ENCODE data around the gene PDCL2. TPM values are rescaled to one million over a fixed set of nuclear protein-coding genes. Genes with fewer than 3 reads are reported as not detected.

Gene PDCL2
- total RNA-seq, 1 experiment from 2014 or later, result not detected

DNA sequence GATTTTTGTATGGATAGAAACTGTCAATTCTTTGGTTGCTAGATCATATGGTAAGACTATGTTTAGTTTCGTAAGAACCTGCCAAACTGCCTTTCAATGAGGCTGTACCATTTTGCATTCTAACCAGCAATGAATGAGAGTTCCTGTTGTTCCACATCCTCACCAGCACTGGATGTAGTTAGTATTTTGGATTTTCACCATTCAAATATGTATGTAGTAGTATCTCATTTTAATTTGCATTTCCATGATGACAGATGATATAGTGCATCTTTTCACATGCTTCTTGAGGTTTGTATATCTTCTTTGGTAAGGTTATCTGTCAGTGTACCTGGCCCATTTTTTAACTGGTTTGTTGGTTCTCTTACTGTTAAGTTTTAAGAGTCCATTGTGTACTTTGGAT lies 80.0 kb downstream of the PDCL2 start:
- ChIA-PET POLR2A (ENCODE audit: unreplicated experiment) (no interaction called here), CTCF (no interaction called here)
- no peak for DNase-seq
- TF ChIP-seq EZH2phosphoT487 (IDR thresholded peaks at IDR 0.05; ENCODE audit: borderline replicate concordance, low read length) (no peak), EZH2 (IDR thresholded peaks at IDR 0.05; ENCODE audit: low read length, unreplicated experiment) (no peak)
- TF ChIP-seq, protein P1, sequence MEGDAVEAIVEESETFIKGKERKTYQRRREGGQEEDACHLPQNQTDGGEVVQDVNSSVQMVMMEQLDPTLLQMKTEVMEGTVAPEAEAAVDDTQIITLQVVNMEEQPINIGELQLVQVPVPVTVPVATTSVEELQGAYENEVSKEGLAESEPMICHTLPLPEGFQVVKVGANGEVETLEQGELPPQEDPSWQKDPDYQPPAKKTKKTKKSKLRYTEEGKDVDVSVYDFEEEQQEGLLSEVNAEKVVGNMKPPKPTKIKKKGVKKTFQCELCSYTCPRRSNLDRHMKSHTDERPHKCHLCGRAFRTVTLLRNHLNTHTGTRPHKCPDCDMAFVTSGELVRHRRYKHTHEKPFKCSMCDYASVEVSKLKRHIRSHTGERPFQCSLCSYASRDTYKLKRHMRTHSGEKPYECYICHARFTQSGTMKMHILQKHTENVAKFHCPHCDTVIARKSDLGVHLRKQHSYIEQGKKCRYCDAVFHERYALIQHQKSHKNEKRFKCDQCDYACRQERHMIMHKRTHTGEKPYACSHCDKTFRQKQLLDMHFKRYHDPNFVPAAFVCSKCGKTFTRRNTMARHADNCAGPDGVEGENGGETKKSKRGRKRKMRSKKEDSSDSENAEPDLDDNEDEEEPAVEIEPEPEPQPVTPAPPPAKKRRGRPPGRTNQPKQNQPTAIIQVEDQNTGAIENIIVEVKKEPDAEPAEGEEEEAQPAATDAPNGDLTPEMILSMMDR (conservative IDR thresholded peaks at IDR 0.05; ENCODE audit: low read depth, low read length), result no peak
- peak overlapping the region; percentile 59; the same call in 1 of the 2 replicates for H3K27ac ChIP-seq (ENCODE audit: low read length)
- no peak for ATAC-seq
- H3K36me3 ChIP-seq (ENCODE audit: low read depth, low read length), result peaks cover 7% of the 10 kb centered on the region
- no peaks in the 10 kb centered on the region for H3K9me3 ChIP-seq (ENCODE audit: low read length)
- no TSS peak for BruUV-seq (replicated peaks)
- no peak overlapping the region for H3K4me2 ChIP-seq (ENCODE audit: low read length)
- intact Hi-C loops (cut with micrococcal nuclease), result no loop called here
- no peaks in the 10 kb centered on the region for H3K9me2 ChIP-seq (replicated peaks; ENCODE audit: low read length)
- H4K20me1 ChIP-seq (ENCODE audit: low read length), result no peaks in the 10 kb centered on the region; the same call in 1 of the 2 replicates
- no peak overlapping the region for H3K9ac ChIP-seq (ENCODE audit: low read length)
- peaks cover 43% of the 10 kb centered on the region for H3K79me2 ChIP-seq (ENCODE audit: low read length)
- H2AFZ ChIP-seq (ENCODE audit: low read length), result no peak overlapping the region
- H3K27me3 ChIP-seq (ENCODE audit: low read length), result no peaks in the 10 kb centered on the region
- peaks cover 38% of the 10 kb centered on the region for H3K4me1 ChIP-seq (ENCODE audit: insufficient read depth, low read length)
- H3F3A ChIP-seq (ENCODE audit: low read length, unreplicated experiment), result peaks cover 8% of the 10 kb centered on the region
- H3K4me3 ChIP-seq (ENCODE audit: low read length), result no peak overlapping the region

DNA sequence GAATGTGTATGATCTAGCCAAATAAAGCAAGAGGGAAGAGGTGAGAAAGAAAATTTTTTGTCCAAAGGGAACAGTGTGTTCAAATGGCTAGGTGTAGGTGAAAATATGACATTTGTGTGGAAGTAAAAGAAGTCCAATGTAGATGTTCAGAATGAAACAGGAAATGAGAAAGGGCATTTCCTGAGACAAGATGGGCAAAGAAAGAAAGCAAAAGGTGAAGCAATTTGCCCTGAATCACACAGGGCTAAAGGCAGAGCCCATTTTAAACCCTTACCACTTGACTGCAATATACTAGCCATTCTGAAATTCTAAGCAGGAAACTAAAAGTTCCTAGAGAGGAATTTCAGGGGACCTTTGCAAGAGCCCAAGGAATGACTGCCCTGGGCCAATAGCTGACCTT lies 81.4 kb downstream of the PDCL2 start:
- no peak for ATAC-seq
- Histone ChIP-seq H3K9ac (ENCODE audit: low read length) (no peak overlapping the region), H3K79me2 (ENCODE audit: low read length) (peaks cover 31% of the 10 kb centered on the region), H3K27ac (ENCODE audit: low read length) (no peak overlapping the region), H3K36me3 (ENCODE audit: low read depth, low read length) (peaks cover 13% of the 10 kb centered on the region), H3K27me3 (ENCODE audit: low read length) (no peaks in the 10 kb centered on the region), H4K20me1 (ENCODE audit: low read length) (no peaks in the 10 kb centered on the region; the same call in 1 of the 2 replicates), H3K4me3 (ENCODE audit: low read length) (no peak overlapping the region), H3K9me2 (replicated peaks; ENCODE audit: low read length) (no peaks in the 10 kb centered on the region), H3K9me3 (ENCODE audit: low read length) (no peaks in the 10 kb centered on the region), H2AFZ (ENCODE audit: low read length) (0 out of 2 replicates have a peak overlapping the region, but pooled peaks have one; percentile 13), H3F3A (ENCODE audit: low read length, unreplicated experiment) (peaks cover 8% of the 10 kb centered on the region), H3K4me2 (ENCODE audit: low read length) (no peak overlapping the region), H3K4me1 (ENCODE audit: insufficient read depth, low read length) (peaks cover 38% of the 10 kb centered on the region)
- ChIA-PET CTCF (no interaction called here), POLR2A (ENCODE audit: unreplicated experiment) (no interaction called here)
- intact Hi-C loops (cut with micrococcal nuclease), result no loop called here
- TF ChIP-seq, protein P1 (conservative IDR thresholded peaks at IDR 0.05; ENCODE audit: low read depth, low read length), result no peak
- no peak for TF ChIP-seq EZH2 (IDR thresholded peaks at IDR 0.05; ENCODE audit: low read length, unreplicated experiment)
- no peak for TF ChIP-seq EZH2phosphoT487 (IDR thresholded peaks at IDR 0.05; ENCODE audit: borderline replicate concordance, low read length)
- DNase-seq, result no peak
- BruUV-seq (replicated peaks), result no TSS peak

DNA sequence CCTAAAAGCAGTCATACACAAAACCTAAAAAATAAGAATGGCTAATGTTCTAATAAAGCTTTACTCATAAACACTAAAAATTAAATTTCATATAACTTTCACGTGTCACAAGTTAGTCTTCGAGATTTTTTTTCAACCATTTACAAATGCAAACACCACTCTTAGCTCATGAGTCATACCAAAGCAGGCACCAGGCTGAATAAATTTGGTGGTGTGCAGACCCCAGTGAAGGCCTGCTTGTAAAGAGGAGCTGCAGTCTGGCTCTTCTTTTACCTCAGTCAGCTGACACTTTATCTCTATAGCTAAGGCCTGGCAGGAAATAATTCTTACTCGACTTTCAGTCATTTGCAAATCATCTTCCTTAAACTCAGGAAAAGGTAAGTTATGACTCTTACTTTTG lies 82.8 kb downstream of the PDCL2 start:
- H3K27me3 ChIP-seq (ENCODE audit: low read length), result no peaks in the 10 kb centered on the region
- H3K4me1 ChIP-seq (ENCODE audit: insufficient read depth, low read length), result peaks cover 34% of the 10 kb centered on the region
- no peak overlapping the region for H3K9ac ChIP-seq (ENCODE audit: low read length)
- H3K79me2 ChIP-seq (ENCODE audit: low read length), result peaks cover 31% of the 10 kb centered on the region
- H3K9me3 ChIP-seq (ENCODE audit: low read length), result no peaks in the 10 kb centered on the region
- no TSS peak for BruUV-seq (replicated peaks)
- ChIA-PET POLR2A (ENCODE audit: unreplicated experiment) (no interaction called here), CTCF (no interaction called here)
- no peaks in the 10 kb centered on the region; the same call in 1 of the 2 replicates for H4K20me1 ChIP-seq (ENCODE audit: low read length)
- H3F3A ChIP-seq (ENCODE audit: low read length, unreplicated experiment), result peaks cover 5% of the 10 kb centered on the region
- no peaks in the 10 kb centered on the region for H3K9me2 ChIP-seq (replicated peaks; ENCODE audit: low read length)
- no peak for DNase-seq
- H3K36me3 ChIP-seq (ENCODE audit: low read depth, low read length), result peaks cover 13% of the 10 kb centered on the region
- no peak overlapping the region for H3K4me3 ChIP-seq (ENCODE audit: low read length)
- no peak overlapping the region for H2AFZ ChIP-seq (ENCODE audit: low read length)
- intact Hi-C loops (cut with micrococcal nuclease), result no loop called here
- H3K27ac ChIP-seq (ENCODE audit: low read length), result no peak overlapping the region
- H3K4me2 ChIP-seq (ENCODE audit: low read length), result no peak overlapping the region
- no peak for ATAC-seq
- TF ChIP-seq EZH2phosphoT487 (IDR thresholded peaks at IDR 0.05; ENCODE audit: borderline replicate concordance, low read length) (no peak), EZH2 (IDR thresholded peaks at IDR 0.05; ENCODE audit: low read length, unreplicated experiment) (no peak)
- TF ChIP-seq, protein P1 (conservative IDR thresholded peaks at IDR 0.05; ENCODE audit: low read depth, low read length), result no peak
